ENCODE results near the gene CEMIP2. TPM values are rescaled to one million over a fixed set of nuclear protein-coding genes. Genes with fewer than 3 reads are reported as not detected.

The CEMIP2 gene
- total and polyA plus RNA-seq, 2 donors (not counting 3 experiments of a cell fraction or from before 2014, with no cell fraction given): 41.6 to 44.3 TPM

GRCh38 chr9:71681708-71682272 lies 86.5 kb downstream of the CEMIP2 start:
- DNase-seq (ENCODE audit: low read depth, low spot score) (peak; percentile 16), FAIRE-seq (no peak)
- H3K9me3 ChIP-seq (replicated peaks; ENCODE audit: control insufficient read depth, insufficient read depth, low read length): no peaks in the 10 kb centered on the region
- intact Hi-C loops (cut with micrococcal nuclease): loop anchor here (2.0 kb wide), 1 partner anchor 35 kb away; no protein-coding TSS in a partner anchor
- H3K9me1 ChIP-seq (replicated peaks; ENCODE audit: control insufficient read depth, extremely low read depth, insufficient read depth, low read length): no peaks in the 10 kb centered on the region
- H3K4me1 ChIP-seq (ENCODE audit: control insufficient read depth, extremely low read depth, insufficient read depth, low read length): peaks cover 15% of the 10 kb centered on the region
- H4K20me1 ChIP-seq (replicated peaks; ENCODE audit: control insufficient read depth, extremely low read depth, insufficient read depth, low read length): no peaks in the 10 kb centered on the region
- dilution Hi-C loops (cut with MboI; ENCODE audit: extremely low pct_ligation_motif_present, low sequenced_read_pairs): no loop called here
- no peak overlapping the region for H3K9ac ChIP-seq (replicated peaks; ENCODE audit: extremely low read depth, insufficient read depth, low read length)
- BruUV-seq (replicated peaks): no TSS peak
- ChIA-PET POLR2A (no interaction called here), CTCF (interaction anchor here (0.7 to 6.1 kb wide), 5 partner anchors 14 to 87 kb away, joined by 3 to 32 read pairs (median 3); no protein-coding TSS in a partner anchor)
- no peak overlapping the region for H3K4me2 ChIP-seq (ENCODE audit: insufficient read depth, low read length)
- no peak overlapping the region for H2AFZ ChIP-seq (ENCODE audit: low read depth, low read length)
- no peak for TF ChIP-seq MAX (IDR thresholded peaks at IDR 0.05; ENCODE audit: insufficient read depth, insufficient read length)
- no peak for TF ChIP-seq FOS (IDR thresholded peaks at IDR 0.05; ENCODE audit: borderline replicate concordance, insufficient read depth, low read length)
- no peak for TF ChIP-seq POLR2AphosphoS5 (IDR thresholded peaks at IDR 0.05; ENCODE audit: insufficient read depth, low read depth, low read length)
- no peak for TF ChIP-seq CTCF (IDR thresholded peaks at IDR 0.05; ENCODE audit: extremely low read depth in 1 of 2, insufficient read depth in 1 of 2, low read depth in 1 of 2, low read length in 2 of 2)
- TF ChIP-seq MYC (IDR thresholded peaks at IDR 0.05; ENCODE audit: low read depth, low read length): no peak
- no peak for TF ChIP-seq POLR2A (IDR thresholded peaks at IDR 0.05; ENCODE audit: low read depth, low read length)
- TF ChIP-seq GATA2 (IDR thresholded peaks at IDR 0.05; ENCODE audit: insufficient read depth, insufficient read length, low read depth, low read length): no peak
- TF ChIP-seq EZH2 (IDR thresholded peaks at IDR 0.05; ENCODE audit: borderline replicate concordance, low read depth, low read length, severe bottlenecking): no peak
- no peak for TF ChIP-seq JUN (IDR thresholded peaks at IDR 0.05; ENCODE audit: borderline replicate concordance, insufficient read depth, insufficient read length, low read depth)
- no peaks in the 10 kb centered on the region for H3K79me2 ChIP-seq (ENCODE audit: control insufficient read depth, insufficient read depth, low read length)
- H3K4me3 ChIP-seq (replicated peaks in 1 of 3; ENCODE audit: insufficient read depth in 1 of 3, low read depth in 1 of 3, low read length in 3 of 3): no peak overlapping the region
- H3K27ac ChIP-seq (ENCODE audit: insufficient read depth, low read depth, low read length): no peak overlapping the region
- no peaks in the 10 kb centered on the region for H3K36me3 ChIP-seq (ENCODE audit: control insufficient read depth in 2 of 2, extremely low read depth in 1 of 2, insufficient read depth in 2 of 2, low read length in 2 of 2)
- no peaks in the 10 kb centered on the region for H3K27me3 ChIP-seq (ENCODE audit: control insufficient read depth in 2 of 2, insufficient read depth in 2 of 2, low read length in 2 of 2)
